ENCODE results near the gene GFOD1. TPM values are rescaled to one million over a fixed set of nuclear protein-coding genes. Genes with fewer than 3 reads are reported as not detected.
A peak's percentile ranks its signal among the peaks of the same experiment; 100 is the strongest.

Gene GFOD1
- total and polyA plus RNA-seq, 10 of the 15 experiments (the other 5 are each of a cell fraction or from before 2014, with no cell fraction given), result 6.5 to 41.4 (median 16.0) TPM

DNA sequence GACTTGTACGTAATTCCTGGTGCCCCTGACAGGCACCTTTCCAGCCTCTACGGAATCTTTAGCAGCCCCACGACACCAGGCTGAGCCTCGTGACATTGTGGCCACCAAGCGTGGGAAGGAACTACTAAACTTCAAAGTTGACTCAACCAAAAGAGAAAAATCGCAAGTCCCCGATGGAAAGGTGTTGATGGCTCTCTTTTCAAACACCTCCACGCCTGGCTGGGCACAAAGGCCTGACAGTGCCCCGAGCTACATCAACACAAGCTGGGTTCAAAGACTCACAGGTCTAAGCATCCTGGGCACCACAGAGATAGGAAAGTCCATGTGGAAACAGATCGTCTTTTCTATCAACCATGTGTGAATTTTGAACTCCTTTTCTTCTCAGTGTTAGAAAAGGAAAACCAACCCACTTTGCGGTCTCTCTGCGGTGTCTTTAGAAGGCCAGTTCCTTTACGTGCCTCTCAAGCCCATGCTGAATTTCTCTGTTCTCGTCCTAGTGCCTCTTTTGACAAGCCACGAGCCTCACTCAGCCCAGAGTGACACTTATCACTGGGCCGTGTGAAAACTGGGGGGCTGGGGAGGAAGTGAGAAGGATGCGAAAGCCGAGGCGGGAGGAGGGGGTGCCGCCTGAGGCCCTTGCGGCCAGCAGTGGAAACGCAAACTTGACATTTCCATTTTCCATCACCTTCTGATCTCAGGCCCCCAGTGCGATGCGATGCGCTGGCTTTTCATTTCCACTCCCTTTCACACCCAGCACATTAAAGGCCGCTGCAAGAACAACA lies 59.4 kb downstream of the GFOD1 start (continued):
- TF ChIP-seq, protein P1, sequence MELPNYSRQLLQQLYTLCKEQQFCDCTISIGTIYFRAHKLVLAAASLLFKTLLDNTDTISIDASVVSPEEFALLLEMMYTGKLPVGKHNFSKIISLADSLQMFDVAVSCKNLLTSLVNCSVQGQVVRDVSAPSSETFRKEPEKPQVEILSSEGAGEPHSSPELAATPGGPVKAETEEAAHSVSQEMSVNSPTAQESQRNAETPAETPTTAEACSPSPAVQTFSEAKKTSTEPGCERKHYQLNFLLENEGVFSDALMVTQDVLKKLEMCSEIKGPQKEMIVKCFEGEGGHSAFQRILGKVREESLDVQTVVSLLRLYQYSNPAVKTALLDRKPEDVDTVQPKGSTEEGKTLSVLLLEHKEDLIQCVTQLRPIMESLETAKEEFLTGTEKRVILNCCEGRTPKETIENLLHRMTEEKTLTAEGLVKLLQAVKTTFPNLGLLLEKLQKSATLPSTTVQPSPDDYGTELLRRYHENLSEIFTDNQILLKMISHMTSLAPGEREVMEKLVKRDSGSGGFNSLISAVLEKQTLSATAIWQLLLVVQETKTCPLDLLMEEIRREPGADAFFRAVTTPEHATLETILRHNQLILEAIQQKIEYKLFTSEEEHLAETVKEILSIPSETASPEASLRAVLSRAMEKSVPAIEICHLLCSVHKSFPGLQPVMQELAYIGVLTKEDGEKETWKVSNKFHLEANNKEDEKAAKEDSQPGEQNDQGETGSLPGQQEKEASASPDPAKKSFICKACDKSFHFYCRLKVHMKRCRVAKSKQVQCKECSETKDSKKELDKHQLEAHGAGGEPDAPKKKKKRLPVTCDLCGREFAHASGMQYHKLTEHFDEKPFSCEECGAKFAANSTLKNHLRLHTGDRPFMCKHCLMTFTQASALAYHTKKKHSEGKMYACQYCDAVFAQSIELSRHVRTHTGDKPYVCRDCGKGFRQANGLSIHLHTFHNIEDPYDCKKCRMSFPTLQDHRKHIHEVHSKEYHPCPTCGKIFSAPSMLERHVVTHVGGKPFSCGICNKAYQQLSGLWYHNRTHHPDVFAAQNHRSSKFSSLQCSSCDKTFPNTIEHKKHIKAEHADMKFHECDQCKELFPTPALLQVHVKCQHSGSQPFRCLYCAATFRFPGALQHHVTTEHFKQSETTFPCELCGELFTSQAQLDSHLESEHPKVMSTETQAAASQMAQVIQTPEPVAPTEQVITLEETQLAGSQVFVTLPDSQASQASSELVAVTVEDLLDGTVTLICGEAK (IDR thresholded peaks at IDR 0.05; ENCODE audit: borderline replicate concordance), result no peak
- TF ChIP-seq ZNF217 (IDR thresholded peaks at IDR 0.05), result 0 out of 2 replicates have a peak, but pooled peaks have one; percentile 55
- TF ChIP-seq CHD4 (IDR thresholded peaks at IDR 0.05), result no peak
- TF ChIP-seq E4F1 (IDR thresholded peaks at IDR 0.05; ENCODE audit: borderline replicate concordance, partially characterized antibody), result no peak
- TF ChIP-seq PAX5 (IDR thresholded peaks at IDR 0.05; ENCODE audit: borderline replicate concordance, low read depth, low read length), result peak; percentile 100

Measured in GM12878 (cell line).